ENCODE measurements around the gene BCL2L2.

DNA sequence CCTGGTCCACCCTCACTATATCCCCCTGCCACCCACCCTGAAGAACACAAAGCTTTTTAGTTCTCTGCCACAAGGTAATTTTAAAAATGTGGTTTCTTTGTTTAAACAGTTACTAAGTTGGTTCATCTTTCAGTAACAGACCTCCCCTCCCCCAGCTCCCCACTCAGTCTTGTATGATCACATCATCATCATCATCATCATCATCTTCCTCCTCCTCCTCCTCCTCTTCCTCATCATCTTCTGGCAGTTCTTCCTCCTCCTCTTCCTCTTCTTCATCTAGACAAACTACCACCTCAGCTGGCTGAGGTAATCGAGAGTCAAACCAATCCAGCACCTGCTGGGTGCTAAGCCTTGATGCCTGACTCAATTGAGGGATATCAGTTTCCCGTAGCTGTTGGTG lies 31.2 kb upstream of the BCL2L2 start:
- TF ChIP-seq, protein P1, sequence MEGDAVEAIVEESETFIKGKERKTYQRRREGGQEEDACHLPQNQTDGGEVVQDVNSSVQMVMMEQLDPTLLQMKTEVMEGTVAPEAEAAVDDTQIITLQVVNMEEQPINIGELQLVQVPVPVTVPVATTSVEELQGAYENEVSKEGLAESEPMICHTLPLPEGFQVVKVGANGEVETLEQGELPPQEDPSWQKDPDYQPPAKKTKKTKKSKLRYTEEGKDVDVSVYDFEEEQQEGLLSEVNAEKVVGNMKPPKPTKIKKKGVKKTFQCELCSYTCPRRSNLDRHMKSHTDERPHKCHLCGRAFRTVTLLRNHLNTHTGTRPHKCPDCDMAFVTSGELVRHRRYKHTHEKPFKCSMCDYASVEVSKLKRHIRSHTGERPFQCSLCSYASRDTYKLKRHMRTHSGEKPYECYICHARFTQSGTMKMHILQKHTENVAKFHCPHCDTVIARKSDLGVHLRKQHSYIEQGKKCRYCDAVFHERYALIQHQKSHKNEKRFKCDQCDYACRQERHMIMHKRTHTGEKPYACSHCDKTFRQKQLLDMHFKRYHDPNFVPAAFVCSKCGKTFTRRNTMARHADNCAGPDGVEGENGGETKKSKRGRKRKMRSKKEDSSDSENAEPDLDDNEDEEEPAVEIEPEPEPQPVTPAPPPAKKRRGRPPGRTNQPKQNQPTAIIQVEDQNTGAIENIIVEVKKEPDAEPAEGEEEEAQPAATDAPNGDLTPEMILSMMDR (IDR thresholded peaks at IDR 0.05; ENCODE audit: low read depth, low read length, poor library complexity, severe bottlenecking): no peak
- TF ChIP-seq EZH2phosphoT487 (IDR thresholded peaks at IDR 0.05; ENCODE audit: borderline replicate concordance, low read length): no peak
